GM21515 (cell line): ENCODE data around the gene TCFL5.
"Not testable (repeated sequence)": the region's sequence is repeated elsewhere in the genome, so short reads cannot be mapped to it uniquely, and the experiment has no call there.

Experiments used
- ATAC-seq: cut with Tn5 transposase; IDR thresholded peaks from one replicate; pipeline ENCODE4 v1.9.1; 2021; ENCODE audit not compliant: unreplicated experiment

TCFL5 gene

DNA sequence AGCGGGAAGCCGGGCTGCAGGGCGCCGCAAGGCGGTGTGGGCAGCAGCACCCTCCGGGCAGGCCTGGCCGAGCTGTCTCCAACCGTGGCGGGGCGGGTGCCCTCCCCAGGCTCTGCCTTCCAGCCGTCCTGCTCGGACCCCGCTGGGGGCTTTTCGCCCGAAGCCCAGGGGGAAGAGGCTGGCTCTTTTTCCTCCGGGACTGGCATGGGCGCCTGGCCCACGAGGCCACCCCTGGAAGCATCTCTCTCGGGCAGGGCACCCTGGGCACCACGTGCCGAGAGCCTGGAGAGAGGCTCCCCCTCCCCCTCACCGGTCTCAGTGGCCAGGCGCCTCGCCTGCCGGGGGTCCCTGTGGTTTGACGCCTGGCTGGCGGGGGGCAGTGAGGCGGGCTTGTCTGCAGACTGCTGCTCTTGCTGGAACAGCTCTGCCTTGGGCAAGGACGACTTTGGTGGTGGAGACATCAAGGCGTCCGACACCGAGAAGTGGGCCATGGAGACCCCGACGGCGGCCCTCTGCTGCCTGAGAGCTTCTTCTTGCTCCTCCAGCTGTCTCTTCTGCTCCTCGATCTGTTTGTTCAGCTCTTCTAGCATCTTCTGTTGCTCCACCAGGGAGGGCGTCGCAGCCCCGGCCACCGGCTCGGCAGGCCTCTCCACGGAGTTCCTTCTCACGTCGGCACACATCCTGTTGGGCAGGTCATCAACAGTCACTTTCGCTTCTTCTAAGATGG is 19.5 kb upstream of the TCFL5 start:
- ATAC-seq: no peak

GRCh38 chr20:62880147-62880934 is 18.7 kb upstream of the TCFL5 start:
- no peak for ATAC-seq

DNA sequence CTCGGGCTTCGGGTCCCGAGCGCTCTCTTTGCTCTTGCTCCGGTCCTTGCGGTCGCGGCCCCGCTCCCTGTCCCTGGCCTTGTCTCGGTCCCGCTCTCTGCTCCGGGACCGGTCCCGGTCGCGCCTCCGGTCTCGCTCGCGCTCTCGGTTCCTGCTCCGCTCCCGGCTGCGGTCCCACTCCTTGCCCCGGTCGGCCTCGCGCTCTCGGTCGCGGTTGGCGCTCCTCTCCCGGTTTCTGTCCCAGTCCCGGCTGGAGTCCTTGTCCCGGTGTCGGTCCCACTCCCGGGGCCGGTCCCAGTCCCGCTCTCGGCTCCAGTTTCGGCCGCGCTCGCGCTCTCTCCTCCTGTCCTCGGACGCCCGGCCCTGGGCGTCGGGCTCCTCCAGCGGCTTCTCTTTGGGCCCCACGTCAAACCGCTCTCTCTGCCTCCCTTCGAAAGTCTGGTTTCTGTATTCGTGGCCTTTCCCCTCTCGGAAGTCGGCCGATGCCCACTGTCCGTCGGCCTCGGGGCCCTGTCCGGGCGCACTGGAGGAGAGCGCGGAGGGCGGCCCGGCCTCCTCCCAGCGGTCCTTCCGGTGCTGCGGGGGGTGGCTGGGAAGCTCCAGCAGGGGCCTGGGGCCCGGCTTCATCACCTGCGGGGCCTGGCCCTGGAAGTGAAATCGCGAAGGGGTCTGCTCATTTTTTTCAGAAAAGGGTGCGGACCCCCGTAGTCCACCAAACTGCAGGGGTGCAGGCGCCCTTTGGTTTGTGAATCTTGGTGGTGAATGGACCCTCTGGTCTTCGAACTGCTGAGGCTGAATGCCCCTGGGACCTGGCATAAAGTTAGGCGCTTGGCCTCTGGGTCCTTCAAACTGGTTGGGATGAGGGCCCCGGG is 17.9 kb upstream of the TCFL5 start:
- ATAC-seq: no peak

- ATAC-seq: no peak
These were observed 16.8 kb upstream of the TCFL5 start for GRCh38 chr20:62878244-62879038.

DNA sequence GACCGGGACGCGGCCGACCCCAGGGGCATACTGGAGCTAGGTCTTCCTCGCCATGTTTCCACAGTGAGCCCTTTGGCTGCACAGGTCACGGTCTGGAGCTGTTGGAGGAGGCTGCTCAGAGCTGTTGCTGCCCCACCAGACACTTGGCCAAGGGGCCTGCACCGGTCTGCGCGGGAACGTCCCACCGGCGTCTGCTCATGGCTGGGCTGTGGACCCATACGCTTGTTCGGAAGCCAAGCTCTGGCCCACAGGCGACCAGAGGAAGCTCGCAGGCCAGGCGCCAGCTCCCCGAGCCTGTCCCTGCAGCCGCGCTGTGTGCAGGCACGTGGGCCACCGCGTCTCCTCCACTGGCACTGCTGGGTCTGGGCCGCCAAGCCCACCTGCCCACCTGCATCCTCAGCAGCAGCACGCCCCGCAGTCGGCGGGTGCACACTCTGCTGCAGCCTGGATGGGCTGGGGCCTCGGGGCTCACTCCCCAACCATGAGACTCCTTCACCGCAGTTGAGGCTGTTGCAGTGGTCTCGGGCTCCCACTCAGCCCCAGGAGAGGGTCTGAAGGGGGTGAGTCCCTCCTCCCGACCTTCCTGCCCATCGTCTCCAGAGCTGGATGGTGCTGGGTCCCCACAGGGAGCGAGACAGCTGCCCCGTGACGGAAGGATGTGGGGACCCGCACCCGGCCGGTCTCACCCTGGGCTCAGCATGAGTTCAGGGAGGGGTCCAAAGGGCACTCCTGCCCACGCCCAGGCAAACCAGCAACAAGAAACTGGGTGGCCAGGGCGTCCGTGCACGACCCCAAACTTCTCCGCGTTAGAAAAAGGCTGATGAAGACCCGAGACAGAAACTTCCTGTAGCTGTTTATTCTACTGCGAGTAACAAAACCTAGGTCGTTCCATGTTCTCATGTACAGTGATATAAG is 15.5 kb upstream of the TCFL5 start:
- ATAC-seq: no peak

GRCh38 chr20:62876501-62876901 is 14.9 kb upstream of the TCFL5 start:
- no peak for ATAC-seq

GRCh38 chr20:62875419-62876361 is 14.1 kb upstream of the TCFL5 start:
- ATAC-seq: no peak

- no peak for ATAC-seq
These were observed 13.3 kb upstream of the TCFL5 start for GRCh38 chr20:62874964-62875344.

DNA sequence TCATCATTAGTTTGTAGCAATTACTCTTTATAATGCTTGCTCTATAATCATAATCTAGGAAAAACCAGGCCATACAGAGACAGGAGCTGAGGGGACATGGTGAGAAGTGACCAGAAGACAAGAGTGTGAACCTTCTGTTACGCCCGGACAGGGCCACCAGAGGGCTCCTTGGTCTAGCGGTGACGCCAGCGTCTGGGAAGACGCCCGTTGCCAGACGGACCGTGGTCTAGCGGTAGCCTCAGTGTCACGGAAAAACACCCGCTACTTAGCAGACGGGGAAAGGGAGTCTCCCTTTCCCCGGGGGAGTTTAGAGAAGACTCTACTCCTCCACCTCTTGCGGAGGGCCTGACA is 12.0 kb upstream of the TCFL5 start:
- not testable (repeated sequence) for ATAC-seq

GRCh38 chr20:62873280-62873679 is 11.7 kb upstream of the TCFL5 start:
- no peak for ATAC-seq

DNA sequence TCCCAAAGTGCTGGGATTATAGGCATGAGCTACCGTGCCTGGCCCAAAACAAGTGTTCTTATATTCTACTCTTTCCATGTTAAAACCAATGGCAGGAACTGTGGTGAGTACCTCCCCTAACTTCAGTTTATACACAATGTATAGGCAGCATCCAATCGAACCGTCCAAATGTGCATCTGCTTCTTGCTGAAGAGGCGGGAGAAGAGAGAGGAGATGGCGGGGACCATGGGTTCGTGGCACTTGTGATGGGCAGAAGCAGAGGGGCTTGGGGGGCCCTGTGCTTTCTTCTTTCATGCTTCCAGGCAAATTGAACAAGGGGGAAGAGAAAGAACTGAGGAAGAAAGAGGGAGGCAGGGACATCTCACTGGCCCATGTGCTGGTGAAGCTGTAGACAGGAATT is 11.2 kb upstream of the TCFL5 start:
- no peak for ATAC-seq

DNA sequence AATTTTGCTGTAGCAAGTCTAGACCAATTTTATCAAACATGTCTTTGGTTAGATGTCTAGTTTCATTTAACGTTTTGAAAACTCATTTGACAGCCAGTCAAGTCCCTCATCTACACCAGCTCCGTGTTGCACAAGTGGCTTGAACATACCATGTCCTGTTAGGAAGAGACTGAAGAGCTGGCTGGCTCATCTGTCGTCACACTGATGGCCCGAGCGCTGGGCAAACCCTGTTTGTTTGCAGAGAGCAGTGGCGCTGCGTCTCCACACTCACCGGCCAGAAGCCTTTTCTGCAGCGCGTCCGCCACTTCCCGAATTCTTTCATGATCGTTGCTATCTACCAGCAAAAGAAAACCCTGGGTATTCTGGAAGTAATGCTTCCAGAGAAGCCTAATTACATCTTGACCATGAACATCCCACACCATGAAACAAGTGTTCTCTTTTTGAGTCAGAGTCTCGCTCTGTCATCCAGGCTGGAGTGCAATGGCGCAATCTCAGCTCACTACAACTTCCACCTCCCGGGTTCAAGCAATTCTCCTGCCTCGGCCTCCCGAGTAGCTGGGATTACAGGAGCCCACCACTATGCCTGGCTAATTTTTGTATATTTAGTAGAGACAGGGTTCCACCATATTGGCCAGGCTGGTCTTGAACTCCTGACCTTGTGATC is 10.7 kb upstream of the TCFL5 start:
- ATAC-seq: no peak

DNA sequence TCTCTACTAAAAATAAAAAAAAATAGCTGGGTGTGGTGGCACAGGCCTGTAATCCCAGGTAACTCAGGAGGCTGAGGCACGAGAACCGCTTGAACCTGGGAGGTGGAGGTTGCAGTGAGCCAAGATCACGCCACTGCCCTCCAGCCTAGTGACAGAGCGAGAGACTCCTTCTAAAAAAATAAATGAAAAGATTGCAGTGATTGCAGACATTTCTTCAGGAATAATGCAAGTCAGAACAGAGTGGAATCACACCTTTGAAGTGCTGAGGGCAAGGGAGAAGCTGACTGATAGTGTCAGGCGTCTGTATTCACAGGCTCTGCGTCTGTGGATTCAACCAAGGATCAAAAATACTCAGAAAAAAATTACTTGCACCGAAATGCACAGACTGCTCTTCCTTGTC is 2.6 kb upstream of the TCFL5 start:
- ATAC-seq: no peak

DNA sequence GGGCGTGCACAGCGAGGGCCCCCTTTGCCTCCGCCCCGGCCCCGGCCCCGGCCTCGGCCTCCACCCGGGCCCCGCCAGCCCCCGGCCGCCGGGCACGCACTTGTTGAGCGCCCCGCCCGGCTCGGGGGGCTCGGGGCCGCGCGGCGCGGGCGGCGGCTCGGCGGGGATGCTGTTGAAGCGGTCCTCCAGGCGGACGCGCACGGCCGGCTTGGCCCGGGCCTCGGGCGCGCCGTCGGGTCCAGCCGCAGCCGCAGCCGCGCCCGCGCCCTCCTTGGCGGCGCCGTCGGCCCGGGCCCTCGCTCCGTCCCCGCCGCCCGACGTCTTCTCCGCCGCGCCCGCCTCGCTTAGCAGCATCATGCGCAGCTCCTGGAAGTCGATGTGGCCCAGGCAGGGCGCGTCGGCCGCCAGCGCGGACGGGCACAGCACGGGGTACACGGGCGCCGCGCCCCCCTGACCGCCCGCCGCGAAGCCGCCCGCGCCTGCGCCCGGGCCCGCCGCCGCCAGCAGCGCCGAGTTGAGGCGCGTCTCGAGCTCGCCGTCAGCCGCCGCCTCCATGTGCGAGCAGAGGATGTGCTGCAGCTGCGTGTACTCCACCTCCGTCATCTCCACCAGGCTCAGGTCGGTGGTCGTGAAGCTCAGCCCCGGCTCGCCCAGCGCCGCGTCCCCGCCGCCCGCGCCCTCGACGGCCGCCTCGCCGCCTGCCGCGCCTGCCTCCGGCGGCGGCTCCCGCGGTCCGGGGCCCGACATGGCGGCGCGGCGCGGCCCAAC is 514 bp downstream of the TCFL5 start:
- peak; percentile 39 for ATAC-seq

DNA sequence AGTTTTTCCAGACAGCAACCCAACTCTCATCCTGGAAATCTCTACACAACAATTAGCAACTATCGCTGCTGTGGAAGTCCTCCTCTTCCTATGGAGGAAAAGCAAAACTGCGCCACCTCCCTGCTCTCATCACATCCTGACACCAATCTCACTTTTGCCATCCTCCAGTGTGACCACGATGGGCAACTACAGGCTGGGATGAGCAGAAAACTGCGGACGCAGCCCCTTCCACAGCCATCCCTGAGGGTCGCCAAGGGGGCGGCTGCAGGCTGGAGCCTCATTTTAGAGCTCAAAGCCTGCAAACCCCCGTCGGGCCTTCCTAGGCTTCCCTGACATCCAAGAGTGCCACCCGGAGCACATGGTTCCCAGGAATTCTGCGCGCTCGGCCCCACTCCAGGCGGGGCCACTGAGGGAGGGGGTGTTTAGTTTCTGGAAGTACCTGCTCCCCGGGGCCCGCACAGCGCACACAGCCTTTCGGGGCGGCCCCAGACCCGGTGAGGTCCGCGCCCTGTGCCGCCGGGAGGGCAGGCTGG is 1.2 kb downstream of the TCFL5 start:
- no peak for ATAC-seq

GRCh38 chr20:62859721-62860120 is 1.9 kb downstream of the TCFL5 start:
- no peak for ATAC-seq
